ENCODE results near the gene ZNF148. TPM values are rescaled to one million over a fixed set of nuclear protein-coding genes. Genes with fewer than 3 reads are reported as not detected.

Gene ZNF148
- total and polyA plus RNA-seq, 2 of the 4 experiments (the other 2 are of a cell fraction) = 9.4 to 65.2 TPM

DNA sequence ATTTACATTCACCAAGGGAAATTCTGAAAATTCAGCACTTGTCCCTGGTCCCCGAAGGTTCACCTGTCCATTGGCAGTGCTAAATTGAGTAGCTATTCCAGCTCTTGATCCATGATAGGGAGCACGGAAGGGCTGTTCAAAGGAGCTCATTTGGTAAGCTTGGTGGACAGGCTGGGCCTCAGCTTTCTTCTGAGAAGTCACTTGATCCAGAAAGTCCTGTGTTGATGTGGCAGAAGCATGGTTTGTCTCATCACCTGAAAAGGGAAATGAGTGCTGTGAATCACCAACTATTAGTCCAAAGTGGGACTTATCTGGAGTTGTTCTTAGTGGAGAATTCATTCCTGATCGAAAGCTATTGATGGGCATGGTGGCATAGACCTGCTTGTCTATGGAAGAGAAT, 142.7 kb downstream of the ZNF148 start:
- H2AK5ac ChIP-seq (ENCODE audit: low read depth, low read length) = no peak overlapping the region
- H3K9me3 ChIP-seq (ENCODE audit: control insufficient read depth, insufficient read depth, low read length) = no peaks in the 10 kb centered on the region
- H2BK5ac ChIP-seq (ENCODE audit: low read depth, low read length, poor library complexity, severe bottlenecking) = no peak overlapping the region
- in situ Hi-C loops (cut with MboI; ENCODE audit: low sequenced_read_pairs) = no loop called here
- H3K27ac ChIP-seq (ENCODE audit: insufficient read depth, low read length) = no peak overlapping the region
- no TSS peak for BruUV-seq (replicated peaks)
- H3K79me1 ChIP-seq (ENCODE audit: low read depth in 1 of 2, low read length in 2 of 2) = peaks cover 24 to 41% of the 10 kb centered on the region in 2 experiments
- CTCF ChIA-PET = no interaction called here
- peaks cover 6% of the 10 kb centered on the region; the same call in 1 of the 2 replicates for H4K20me1 ChIP-seq (ENCODE audit: insufficient read depth, low read length)
- dilution Hi-C loops (cut with HindIII; ENCODE audit: low sequenced_read_pairs, unreplicated experiment) = no loop called here
- DNase-seq (no peak), ATAC-seq (ENCODE audit: low read depth) (no peak)
- H3K4me2 ChIP-seq (ENCODE audit: low read depth, low read length) = no peak overlapping the region
- WGBS, 2 experiments (ENCODE audit: extremely low coverage in 2 of 2, insufficient read length in 1 of 2) = 92% methylated on average over 2 of the region's 3 CpGs; no CpG with 5 or more reads in 1 of the 2 experiments
- TF ChIP-seq, protein P1, sequence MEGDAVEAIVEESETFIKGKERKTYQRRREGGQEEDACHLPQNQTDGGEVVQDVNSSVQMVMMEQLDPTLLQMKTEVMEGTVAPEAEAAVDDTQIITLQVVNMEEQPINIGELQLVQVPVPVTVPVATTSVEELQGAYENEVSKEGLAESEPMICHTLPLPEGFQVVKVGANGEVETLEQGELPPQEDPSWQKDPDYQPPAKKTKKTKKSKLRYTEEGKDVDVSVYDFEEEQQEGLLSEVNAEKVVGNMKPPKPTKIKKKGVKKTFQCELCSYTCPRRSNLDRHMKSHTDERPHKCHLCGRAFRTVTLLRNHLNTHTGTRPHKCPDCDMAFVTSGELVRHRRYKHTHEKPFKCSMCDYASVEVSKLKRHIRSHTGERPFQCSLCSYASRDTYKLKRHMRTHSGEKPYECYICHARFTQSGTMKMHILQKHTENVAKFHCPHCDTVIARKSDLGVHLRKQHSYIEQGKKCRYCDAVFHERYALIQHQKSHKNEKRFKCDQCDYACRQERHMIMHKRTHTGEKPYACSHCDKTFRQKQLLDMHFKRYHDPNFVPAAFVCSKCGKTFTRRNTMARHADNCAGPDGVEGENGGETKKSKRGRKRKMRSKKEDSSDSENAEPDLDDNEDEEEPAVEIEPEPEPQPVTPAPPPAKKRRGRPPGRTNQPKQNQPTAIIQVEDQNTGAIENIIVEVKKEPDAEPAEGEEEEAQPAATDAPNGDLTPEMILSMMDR (conservative IDR thresholded peaks at IDR 0.05; ENCODE audit: low read depth, low read length) = no peak
- TF ChIP-seq MXI1 (IDR thresholded peaks at IDR 0.05; ENCODE audit: borderline replicate concordance, low read depth, low read length) = no peak
- no peak for TF ChIP-seq CEBPB (IDR thresholded peaks at IDR 0.05; ENCODE audit: low read depth, low read length)
- TF ChIP-seq, protein P2, sequence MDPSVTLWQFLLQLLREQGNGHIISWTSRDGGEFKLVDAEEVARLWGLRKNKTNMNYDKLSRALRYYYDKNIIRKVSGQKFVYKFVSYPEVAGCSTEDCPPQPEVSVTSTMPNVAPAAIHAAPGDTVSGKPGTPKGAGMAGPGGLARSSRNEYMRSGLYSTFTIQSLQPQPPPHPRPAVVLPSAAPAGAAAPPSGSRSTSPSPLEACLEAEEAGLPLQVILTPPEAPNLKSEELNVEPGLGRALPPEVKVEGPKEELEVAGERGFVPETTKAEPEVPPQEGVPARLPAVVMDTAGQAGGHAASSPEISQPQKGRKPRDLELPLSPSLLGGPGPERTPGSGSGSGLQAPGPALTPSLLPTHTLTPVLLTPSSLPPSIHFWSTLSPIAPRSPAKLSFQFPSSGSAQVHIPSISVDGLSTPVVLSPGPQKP (IDR thresholded peaks at IDR 0.05; ENCODE audit: borderline replicate concordance, low read depth, low read length) = no peak
- no peak for TF ChIP-seq MAZ (IDR thresholded peaks at IDR 0.05; ENCODE audit: borderline replicate concordance, low read depth, low read length)
- TF ChIP-seq MAFK (IDR thresholded peaks at IDR 0.05; ENCODE audit: low read depth, low read length) = no peak
- TF ChIP-seq BHLHE40 (IDR thresholded peaks at IDR 0.05; ENCODE audit: low read depth, low read length) = no peak
- TF ChIP-seq FOS (IDR thresholded peaks at IDR 0.05; ENCODE audit: low read depth, low read length) = no peak
- TF ChIP-seq NFE2L2 (IDR thresholded peaks at IDR 0.05; ENCODE audit: low read depth, low read length) = no peak
- TF ChIP-seq POLR2A (IDR thresholded peaks at IDR 0.05; ENCODE audit: low read depth, low read length) = no peak
- TF ChIP-seq, protein P3, sequence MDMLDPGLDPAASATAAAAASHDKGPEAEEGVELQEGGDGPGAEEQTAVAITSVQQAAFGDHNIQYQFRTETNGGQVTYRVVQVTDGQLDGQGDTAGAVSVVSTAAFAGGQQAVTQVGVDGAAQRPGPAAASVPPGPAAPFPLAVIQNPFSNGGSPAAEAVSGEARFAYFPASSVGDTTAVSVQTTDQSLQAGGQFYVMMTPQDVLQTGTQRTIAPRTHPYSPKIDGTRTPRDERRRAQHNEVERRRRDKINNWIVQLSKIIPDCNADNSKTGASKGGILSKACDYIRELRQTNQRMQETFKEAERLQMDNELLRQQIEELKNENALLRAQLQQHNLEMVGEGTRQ (IDR thresholded peaks at IDR 0.05; ENCODE audit: low read depth, low read length) = no peak
- no peak for TF ChIP-seq RCOR1 (IDR thresholded peaks at IDR 0.05; ENCODE audit: insufficient replicate concordance, low read length)
- H3K9ac ChIP-seq (ENCODE audit: low read depth, low read length) = no peak overlapping the region
- no peak overlapping the region for H3K56ac ChIP-seq (ENCODE audit: extremely low read depth, insufficient read depth, low read length)
- H4K91ac ChIP-seq (ENCODE audit: insufficient read depth, low read depth, low read length) = 0 out of 2 replicates have a peak overlapping the region, but pooled peaks have one; percentile 19
- no peak overlapping the region; the same call in 1 of the 2 replicates for H3K4ac ChIP-seq (ENCODE audit: low read depth, low read length)
- H2AFZ ChIP-seq (replicated peaks; ENCODE audit: low read length, poor library complexity) = no peak overlapping the region
- peaks cover 16% of the 10 kb centered on the region; the same call in 1 of the 2 replicates for H3K9me1 ChIP-seq (ENCODE audit: insufficient read depth, low read length)
- no peaks in the 10 kb centered on the region for H3K27me3 ChIP-seq (ENCODE audit: control insufficient read depth, insufficient read depth, low read length)
- no peak overlapping the region for H2AK9ac ChIP-seq (replicated peaks; ENCODE audit: low read depth, low read length, poor library complexity)
- POLR2A ChIA-PET (ENCODE audit: unreplicated experiment) = no interaction called here
- H2BK20ac ChIP-seq (ENCODE audit: low read depth, low read length) = no peak overlapping the region
- H3K36me3 ChIP-seq (ENCODE audit: control insufficient read depth, insufficient read depth, low read length) = peaks cover 9% of the 10 kb centered on the region
- no peak overlapping the region for H3K14ac ChIP-seq (replicated peaks; ENCODE audit: low read depth, low read length)
- peak overlapping the region; percentile 46; the same call in 1 of the 3 replicates for H2BK15ac ChIP-seq (ENCODE audit: low read depth, low read length)
- peaks cover 7% of the 10 kb centered on the region for H3K4me1 ChIP-seq (ENCODE audit: control insufficient read depth, insufficient read depth, low read length)
- H3K23ac ChIP-seq (ENCODE audit: low read depth, low read length) = no peak overlapping the region
- H4K8ac ChIP-seq (ENCODE audit: low read depth in 2 of 2, low read length in 2 of 2) = no peak overlapping the region
- H3K4me3 ChIP-seq (ENCODE audit: insufficient read depth, low read depth, low read length) = no peak overlapping the region
- H2BK120ac ChIP-seq (ENCODE audit: low read depth, low read length) = no peak overlapping the region
- no peak overlapping the region for H4K5ac ChIP-seq (ENCODE audit: low read depth, low read length)
- no peak overlapping the region for H3K18ac ChIP-seq (ENCODE audit: low read depth, low read length)
- intact Hi-C loops (cut with micrococcal nuclease) = loop anchor here (10.0 kb wide), 1 partner anchor 202 kb away; no protein-coding TSS in a partner anchor

Measured in IMR-90 (cell line).